Liver (tissue), 9 donors: ENCODE measurements around the gene HMGCL. TPM values are rescaled to one million over a fixed set of nuclear protein-coding genes. Genes with fewer than 3 reads are reported as not detected.

Source experiments
- DNase-seq: peaks from one replicate; pipeline ENCODE4 v3.0.0-alpha.2; 2017; ENCODE audit warnings: low spot score
- H3K27ac ChIP-seq, 2 donors: one replicate each; pipeline ENCODE4 v1.7.0; 2013; ENCODE audit warnings: inconsistent platforms in 2 of 2, low read length in 2 of 2, control low read depth in 1 of 2, low read depth in 1 of 2, mild to moderate bottlenecking in 1 of 2
- H3K27me3 ChIP-seq, 4 donors: one replicate each; pipeline versions ENCODE4 v1.6.1 to v1.7.0; 2013; ENCODE audit warnings: low read length in 3 of 4, inconsistent platforms in 1 of 4, mild to moderate bottlenecking in 1 of 4, moderate library complexity in 1 of 4; ENCODE audit not compliant: control insufficient read depth in 4 of 4, insufficient read depth in 4 of 4
- H3K36me3 ChIP-seq, 4 donors: one replicate each; pipeline versions ENCODE4 v1.6.1 to v1.7.0; 2013; ENCODE audit warnings: low read length in 3 of 4, mild to moderate bottlenecking in 3 of 4, low read depth in 1 of 4, moderate library complexity in 1 of 4; ENCODE audit not compliant: control insufficient read depth in 4 of 4, insufficient read depth in 3 of 4
- H3K4me1 ChIP-seq, 4 donors: one replicate each; pipeline versions ENCODE4 v1.6.1 to v1.7.0; 2013; ENCODE audit warnings: low read length in 3 of 4, mild to moderate bottlenecking in 3 of 4, moderate library complexity in 1 of 4; ENCODE audit not compliant: control insufficient read depth in 4 of 4, insufficient read depth in 4 of 4
- H3K4me3 ChIP-seq, 3 donors: one replicate each; pipeline versions ENCODE4 v1.6.1 to v1.7.0; 2013; ENCODE audit warnings: low read length in 3 of 3, control low read depth in 1 of 3, low read depth in 1 of 3, mild to moderate bottlenecking in 1 of 3
- H3K9ac ChIP-seq, 2 donors: one replicate each; pipeline ENCODE4 v1.7.0; 2013; ENCODE audit warnings: low read length in 2 of 2, mild to moderate bottlenecking in 2 of 2, moderate library complexity in 2 of 2, control low read depth in 1 of 2, low read depth in 1 of 2
- H3K9me3 ChIP-seq, 4 donors: one replicate each; pipeline versions ENCODE4 v1.6.1 to v1.7.0; 2013; ENCODE audit warnings: low read length in 3 of 4; ENCODE audit not compliant: control insufficient read depth in 4 of 4
- ATF3 ChIP-seq: IDR thresholded peaks from 2 replicates; pipeline ENCODE4 v1.6.1; 2016; ENCODE audit warnings: antibody characterized with exemption
- EGR1 ChIP-seq, 2 donors: IDR thresholded peaks; 2 replicates each; pipeline ENCODE4 v1.6.1; 2016 to 2018; ENCODE audit warnings: antibody characterized with exemption in 2 of 2, low read depth in 2 of 2
- FOXA1 ChIP-seq: IDR thresholded peaks from 2 replicates; pipeline ENCODE4 v1.6.1; 2016; ENCODE audit warnings: antibody characterized with exemption
- FOXA2 ChIP-seq: IDR thresholded peaks from 2 replicates; pipeline ENCODE4 v1.6.1; 2016; ENCODE audit warnings: antibody characterized with exemption
- GABPA ChIP-seq, 2 donors: IDR thresholded peaks in 1 of 2; conservative IDR thresholded peaks in 1 of 2; 2 replicates each; pipeline ENCODE4 v1.6.1; 2016; ENCODE audit warnings: antibody characterized with exemption in 2 of 2, mild to moderate bottlenecking in 1 of 2, moderate library complexity in 1 of 2
- HNF4A ChIP-seq, 2 donors: conservative IDR thresholded peaks; 2 replicates each; pipeline ENCODE4 v1.6.1; 2016; ENCODE audit warnings: antibody characterized with exemption in 2 of 2, mild to moderate bottlenecking in 2 of 2
- HNF4G ChIP-seq: IDR thresholded peaks from 2 replicates; pipeline ENCODE4 v1.6.1; 2016; ENCODE audit warnings: antibody characterized with exemption
- JUND ChIP-seq, 2 donors: IDR thresholded peaks; 2 replicates each; pipeline ENCODE4 v1.6.1; 2016; ENCODE audit warnings: antibody characterized with exemption in 2 of 2
- MAX ChIP-seq: IDR thresholded peaks from 2 replicates; pipeline ENCODE4 v1.6.1; 2016; ENCODE audit warnings: antibody characterized with exemption
- NR2F2 ChIP-seq: IDR thresholded peaks from 2 replicates; pipeline ENCODE4 v1.6.1; 2016; ENCODE audit warnings: antibody characterized with exemption
- RAD21 ChIP-seq, 2 donors: IDR thresholded peaks; 2 replicates each; pipeline ENCODE4 v1.6.1; 2016; ENCODE audit warnings: antibody characterized with exemption in 2 of 2, mild to moderate bottlenecking in 2 of 2
- RXRA ChIP-seq, 2 donors: IDR thresholded peaks; 2 replicates each; pipeline ENCODE4 v1.6.1; 2017 to 2018; ENCODE audit warnings: antibody characterized with exemption in 2 of 2, mild to moderate bottlenecking in 1 of 2
- SP1 ChIP-seq: IDR thresholded peaks from 2 replicates; pipeline ENCODE4 v1.6.1; 2018; ENCODE audit warnings: antibody characterized with exemption, mild to moderate bottlenecking
- TAF1 ChIP-seq: conservative IDR thresholded peaks from 2 replicates; pipeline ENCODE4 v1.6.1; 2016; ENCODE audit warnings: antibody characterized with exemption, mild to moderate bottlenecking
- YY1 ChIP-seq: IDR thresholded peaks from 2 replicates; pipeline ENCODE4 v1.6.1; 2016; ENCODE audit warnings: antibody characterized with exemption, mild to moderate bottlenecking
- ZBTB33 ChIP-seq: IDR thresholded peaks from 2 replicates; pipeline ENCODE4 v1.6.1; 2016; ENCODE audit warnings: antibody characterized with exemption
- WGBS: extraction: QIAGEN DNeasy Blood & Tissue Kit; methylation state at CpG from one replicate; pipeline ENCODE4 v1.1.7; 2013; 5-methylcytosine and 5-hydroxymethylcytosine counted together
- polyA plus RNA-seq, 2 donors: library from polyadenylated mRNA; stranded (reverse) in 1 of 2; unstranded in 1 of 2; fragments of 200-250 nt in 1 of 2; fragments of >200 nt in 1 of 2; fragmentation: Nextera tagmentation in 1 of 2; extraction: Ambion mirVana in 1 of 2; gene quantifications; one replicate each; pipeline versions ENCODE4 v1.2.1 to v1.2.3, GENCODE V29; 2013 to 2015
- total RNA-seq, 2 donors: library from RNA; depleted of rRNA; stranded (reverse); fragments of >200 nt; gene quantifications; one replicate each; pipeline ENCODE4 v1.2.3, GENCODE V29; 2014
- TF ChIP-seq, protein P1 (sequence below): fragments of 150-350 bp; IDR thresholded peaks from 2 replicates; pipeline ENCODE4 v1.5.1; 2017; ENCODE audit warnings: improper control_type of control experiment, low read depth, low read length; ENCODE audit not compliant: missing input control
- donor health status: healthy.
- donor health status: healthy.
- donor health status: healthy.
- donor health status: healthy.
- donor health status: healthy.

HMGCL gene
- total and polyA plus RNA-seq, 4 donors = 68.2 to 198 (median 149) TPM

DNA sequence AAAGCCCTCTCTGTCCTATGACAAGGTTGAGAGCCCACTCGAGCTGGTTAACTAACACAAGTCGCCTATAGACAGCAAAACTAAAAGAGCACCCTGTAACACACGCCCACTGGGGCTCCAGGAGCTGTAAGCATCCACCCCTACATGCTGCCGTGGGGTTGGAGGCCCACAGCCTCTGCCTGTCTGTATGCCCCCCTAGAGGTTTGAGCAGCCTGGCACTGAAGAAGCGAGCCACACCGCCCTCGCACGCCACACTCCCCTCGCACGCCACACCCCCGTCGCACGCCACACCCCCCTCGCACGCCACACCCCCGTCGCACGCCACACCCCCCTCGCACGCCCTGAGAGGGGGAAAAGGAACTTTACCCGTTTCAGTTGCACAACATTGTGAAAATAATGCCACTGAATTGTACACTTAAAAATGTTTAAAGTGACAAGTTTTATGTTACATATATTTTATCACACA lies 13.2 kb upstream of the HMGCL start:
- no peaks in the 10 kb centered on the region for H3K36me3 ChIP-seq
- DNase-seq = peak; percentile 80

GRCh38 chr1:23837908-23838307 lies 12.7 kb upstream of the HMGCL start:
- Histone ChIP-seq H3K9me3 (no peaks in the 10 kb centered on the region), H3K4me1 (peaks cover 1 to 8% (median 7%) of the 10 kb centered on the region in 4 donors), H3K9ac (no peak overlapping the region), H3K36me3 (no peaks in the 10 kb centered on the region), H3K4me3 (peak overlapping the region; percentile 25 to 66 (median 59)), H3K27me3 (no peaks in the 10 kb centered on the region), H3K27ac (no peak overlapping the region)
- WGBS = 30% methylated on average over 13 of the region's 13 CpGs
- DNase-seq = peak; percentile 40
- TF ChIP-seq FOXA1 = no peak
- no peak for TF ChIP-seq HNF4A (conservative IDR thresholded peaks at IDR 0.05)
- TF ChIP-seq RXRA (IDR thresholded peaks at IDR 0.05) = no peak
- TF ChIP-seq GABPA (IDR thresholded peaks at IDR 0.05 in 1 of 2, conservative IDR thresholded peaks at IDR 0.05 in 1 of 2) = no peak
- no peak for TF ChIP-seq YY1
- TF ChIP-seq ZBTB33 = no peak
- no peak for TF ChIP-seq JUND (IDR thresholded peaks at IDR 0.05)
- no peak for TF ChIP-seq SP1
- TF ChIP-seq, protein P1, sequence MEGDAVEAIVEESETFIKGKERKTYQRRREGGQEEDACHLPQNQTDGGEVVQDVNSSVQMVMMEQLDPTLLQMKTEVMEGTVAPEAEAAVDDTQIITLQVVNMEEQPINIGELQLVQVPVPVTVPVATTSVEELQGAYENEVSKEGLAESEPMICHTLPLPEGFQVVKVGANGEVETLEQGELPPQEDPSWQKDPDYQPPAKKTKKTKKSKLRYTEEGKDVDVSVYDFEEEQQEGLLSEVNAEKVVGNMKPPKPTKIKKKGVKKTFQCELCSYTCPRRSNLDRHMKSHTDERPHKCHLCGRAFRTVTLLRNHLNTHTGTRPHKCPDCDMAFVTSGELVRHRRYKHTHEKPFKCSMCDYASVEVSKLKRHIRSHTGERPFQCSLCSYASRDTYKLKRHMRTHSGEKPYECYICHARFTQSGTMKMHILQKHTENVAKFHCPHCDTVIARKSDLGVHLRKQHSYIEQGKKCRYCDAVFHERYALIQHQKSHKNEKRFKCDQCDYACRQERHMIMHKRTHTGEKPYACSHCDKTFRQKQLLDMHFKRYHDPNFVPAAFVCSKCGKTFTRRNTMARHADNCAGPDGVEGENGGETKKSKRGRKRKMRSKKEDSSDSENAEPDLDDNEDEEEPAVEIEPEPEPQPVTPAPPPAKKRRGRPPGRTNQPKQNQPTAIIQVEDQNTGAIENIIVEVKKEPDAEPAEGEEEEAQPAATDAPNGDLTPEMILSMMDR = no peak
- TF ChIP-seq MAX = no peak
- TF ChIP-seq RAD21 (IDR thresholded peaks at IDR 0.05) = no peak
- TF ChIP-seq EGR1 (IDR thresholded peaks at IDR 0.05; ENCODE audit: low read depth in 2 of 2) = no peak
- no peak for TF ChIP-seq FOXA2
- no peak for TF ChIP-seq TAF1
- no peak for TF ChIP-seq NR2F2
- TF ChIP-seq ATF3 = no peak
- no peak for TF ChIP-seq HNF4G

More for the DNA sequence above, 13.2 kb upstream of the HMGCL start:
- no peaks in the 10 kb centered on the region for H3K27me3 ChIP-seq
- H3K4me1 ChIP-seq = peaks cover 1 to 8% (median 7%) of the 10 kb centered on the region in 4 donors
- peak overlapping the region; percentile 25 to 66 (median 59) for H3K4me3 ChIP-seq
- under 1% methylated on average over 21 of the region's 21 CpGs for WGBS
- no peaks in the 10 kb centered on the region for H3K9me3 ChIP-seq
- peak; percentile 24 for TF ChIP-seq MAX
- peak in 1 of 2 donors; percentile 19 for TF ChIP-seq EGR1 (IDR thresholded peaks at IDR 0.05; ENCODE audit: low read depth in 2 of 2)
- TF ChIP-seq RXRA (IDR thresholded peaks at IDR 0.05) = peak in 1 of 2 donors; percentile 15
- TF ChIP-seq YY1 = no peak
- TF ChIP-seq SP1 = peak; percentile 62
- no peak for TF ChIP-seq RAD21 (IDR thresholded peaks at IDR 0.05)
- no peak for TF ChIP-seq ZBTB33
- peak; percentile 54 to 76 for TF ChIP-seq HNF4A (conservative IDR thresholded peaks at IDR 0.05)
- TF ChIP-seq HNF4G = no peak
- TF ChIP-seq, protein P1 = no peak
- peak overlapping the region in 1 of 2 donors; percentile 20 for H3K27ac ChIP-seq
- peak overlapping the region in 1 of 2 donors; percentile 76 for H3K9ac ChIP-seq
